AG10803 (cell line): Measurements from ENCODE around the gene VMAC.
A peak's percentile ranks its signal among the peaks of the same experiment; 100 is the strongest.

Experiments used
- DNase-seq: peaks from one replicate; pipeline ENCODE4 v3.0.0; 2010; ENCODE audit warnings: low read depth
- H3K4me3 ChIP-seq: 2 replicates; pipeline ENCODE4 v1.5.1; 2011; ENCODE audit warnings: mild to moderate bottlenecking, low read length, control low read depth
- TF ChIP-seq, protein P1 (sequence below): conservative IDR thresholded peaks from 2 replicates; pipeline ENCODE4 v1.5.1; 2011; ENCODE audit warnings: mild to moderate bottlenecking, low read length, control low read depth, inconsistent platforms

The VMAC gene

DNA sequence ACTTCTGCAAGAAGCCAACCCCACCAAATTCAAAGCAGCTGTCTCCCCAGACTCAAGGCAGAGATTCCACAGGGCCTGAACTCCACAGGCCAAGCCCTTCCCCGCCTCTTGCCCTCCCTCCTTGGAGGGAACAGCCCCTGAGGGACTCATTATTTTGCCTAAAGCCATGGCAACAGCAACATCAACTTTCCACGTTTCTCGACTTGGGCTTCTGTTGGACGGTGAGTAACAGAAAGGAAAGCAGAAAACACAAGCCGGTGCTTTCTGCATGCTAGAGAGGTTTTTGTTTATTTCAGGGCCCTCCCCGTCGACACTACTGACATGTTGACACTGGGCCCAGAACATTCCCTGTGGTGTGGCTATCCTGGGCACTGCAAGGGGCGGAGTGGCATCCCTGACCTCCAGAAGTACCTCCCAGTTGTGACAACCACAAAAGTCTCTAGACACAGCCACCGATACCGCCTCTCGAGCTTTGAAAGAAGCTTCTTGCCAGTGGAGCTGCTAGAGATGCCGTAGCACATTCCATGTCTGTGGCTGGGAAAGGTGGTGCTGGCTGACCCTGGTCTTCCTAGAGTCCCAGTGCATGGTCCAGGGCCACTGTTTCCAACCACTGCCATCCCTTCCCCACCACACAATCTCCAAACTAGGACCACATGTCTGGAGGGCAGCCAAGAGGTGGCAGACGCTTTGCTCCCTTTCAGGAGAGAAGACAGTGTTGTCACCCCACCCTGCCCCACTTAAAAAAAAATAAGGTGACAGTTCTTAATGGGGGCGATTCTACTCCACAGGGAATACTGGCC is 22.2 kb downstream of the VMAC start:
- DNase-seq: peak; percentile 97
- TF ChIP-seq, protein P1, sequence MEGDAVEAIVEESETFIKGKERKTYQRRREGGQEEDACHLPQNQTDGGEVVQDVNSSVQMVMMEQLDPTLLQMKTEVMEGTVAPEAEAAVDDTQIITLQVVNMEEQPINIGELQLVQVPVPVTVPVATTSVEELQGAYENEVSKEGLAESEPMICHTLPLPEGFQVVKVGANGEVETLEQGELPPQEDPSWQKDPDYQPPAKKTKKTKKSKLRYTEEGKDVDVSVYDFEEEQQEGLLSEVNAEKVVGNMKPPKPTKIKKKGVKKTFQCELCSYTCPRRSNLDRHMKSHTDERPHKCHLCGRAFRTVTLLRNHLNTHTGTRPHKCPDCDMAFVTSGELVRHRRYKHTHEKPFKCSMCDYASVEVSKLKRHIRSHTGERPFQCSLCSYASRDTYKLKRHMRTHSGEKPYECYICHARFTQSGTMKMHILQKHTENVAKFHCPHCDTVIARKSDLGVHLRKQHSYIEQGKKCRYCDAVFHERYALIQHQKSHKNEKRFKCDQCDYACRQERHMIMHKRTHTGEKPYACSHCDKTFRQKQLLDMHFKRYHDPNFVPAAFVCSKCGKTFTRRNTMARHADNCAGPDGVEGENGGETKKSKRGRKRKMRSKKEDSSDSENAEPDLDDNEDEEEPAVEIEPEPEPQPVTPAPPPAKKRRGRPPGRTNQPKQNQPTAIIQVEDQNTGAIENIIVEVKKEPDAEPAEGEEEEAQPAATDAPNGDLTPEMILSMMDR: no peak
- peak overlapping the region; percentile 26; the same call in 1 of the 2 replicates for H3K4me3 ChIP-seq

DNA sequence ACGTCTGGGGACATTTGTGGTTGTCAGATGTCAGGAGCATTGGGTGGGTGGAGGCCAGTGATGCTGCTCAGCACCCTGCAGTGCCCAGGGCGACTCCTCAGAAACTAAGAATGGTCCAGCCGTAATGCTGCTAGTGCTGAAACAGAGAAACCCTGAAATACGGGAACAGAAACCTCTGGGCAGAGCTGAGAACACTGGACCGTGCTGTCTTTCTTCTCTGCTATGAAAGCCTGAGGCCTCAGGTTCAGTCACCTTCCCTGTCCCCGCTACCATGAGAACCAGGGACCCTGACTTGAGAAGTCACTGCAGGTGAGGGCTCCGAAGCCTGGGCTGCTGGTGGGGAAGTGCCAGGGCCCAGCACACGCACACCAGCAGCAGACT is 22.8 kb downstream of the VMAC start:
- TF ChIP-seq, protein P1: no peak
- DNase-seq: no peak
- no peak overlapping the region for H3K4me3 ChIP-seq

DNA sequence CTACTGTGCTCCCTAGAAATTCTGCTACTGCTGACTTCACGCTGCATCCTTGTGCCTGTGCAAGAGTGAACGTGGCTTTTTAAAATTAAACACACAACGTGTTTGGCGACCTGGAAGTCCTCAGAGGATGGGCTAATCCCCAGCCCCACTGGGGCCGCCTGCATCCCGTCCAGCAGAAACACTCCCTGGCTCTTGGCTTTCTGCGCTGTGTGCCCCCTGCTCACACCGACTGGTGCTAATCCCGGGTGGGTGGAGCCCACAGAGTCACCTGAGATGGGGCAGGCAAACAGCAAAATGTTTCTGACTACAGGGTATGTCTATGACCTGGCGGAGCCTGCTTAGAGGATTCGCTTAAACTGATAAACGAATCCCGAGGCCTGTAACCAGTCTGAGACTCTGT is 24.5 kb downstream of the VMAC start:
- TF ChIP-seq, protein P1: no peak
- DNase-seq: no peak

DNA sequence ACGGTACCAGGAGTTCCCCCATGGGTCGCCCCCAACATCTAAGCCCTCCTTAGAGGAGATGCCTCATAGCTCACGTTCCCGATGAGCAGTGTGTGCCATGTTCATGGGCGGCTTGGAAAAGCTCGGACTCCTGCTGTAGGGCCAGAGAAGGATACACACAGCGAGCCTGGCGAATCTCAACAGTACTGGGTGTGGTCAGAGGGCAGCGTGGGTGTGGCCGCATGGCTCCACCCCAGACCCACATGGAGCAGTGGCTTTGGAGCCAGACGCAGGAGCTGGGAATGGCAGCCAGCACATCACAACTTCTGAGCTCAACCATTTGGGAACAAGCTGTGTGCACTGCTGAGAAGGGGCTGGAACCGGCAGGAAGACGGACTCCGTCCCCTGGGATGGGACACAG is 25.0 kb downstream of the VMAC start:
- TF ChIP-seq, protein P1: no peak
- no peak overlapping the region for H3K4me3 ChIP-seq
- DNase-seq: no peak

More for the DNA sequence above, 24.5 kb downstream of the VMAC start:
- no peak overlapping the region for H3K4me3 ChIP-seq

DNA sequence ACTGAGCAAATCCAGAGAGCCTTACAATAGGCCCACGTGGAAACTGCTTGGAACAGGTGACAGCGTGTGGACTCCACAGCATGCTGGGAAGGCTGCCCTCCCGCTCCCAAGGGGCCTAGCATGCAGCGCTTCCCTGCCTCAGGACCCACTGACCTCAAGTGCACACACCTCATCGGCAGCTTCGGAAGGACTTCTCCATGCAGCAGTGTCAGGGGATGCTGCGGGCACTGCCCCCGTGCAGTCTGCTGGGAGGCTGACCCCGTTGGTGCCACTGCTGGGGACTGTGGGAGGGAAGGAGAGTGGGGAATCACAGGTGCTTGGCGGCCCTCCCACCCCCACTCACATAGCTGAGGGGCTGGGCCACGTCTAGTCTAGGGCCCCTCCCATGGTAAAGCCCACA is 26.6 kb downstream of the VMAC start:
- no peak overlapping the region for H3K4me3 ChIP-seq
- TF ChIP-seq, protein P1: no peak
- no peak for DNase-seq

DNA sequence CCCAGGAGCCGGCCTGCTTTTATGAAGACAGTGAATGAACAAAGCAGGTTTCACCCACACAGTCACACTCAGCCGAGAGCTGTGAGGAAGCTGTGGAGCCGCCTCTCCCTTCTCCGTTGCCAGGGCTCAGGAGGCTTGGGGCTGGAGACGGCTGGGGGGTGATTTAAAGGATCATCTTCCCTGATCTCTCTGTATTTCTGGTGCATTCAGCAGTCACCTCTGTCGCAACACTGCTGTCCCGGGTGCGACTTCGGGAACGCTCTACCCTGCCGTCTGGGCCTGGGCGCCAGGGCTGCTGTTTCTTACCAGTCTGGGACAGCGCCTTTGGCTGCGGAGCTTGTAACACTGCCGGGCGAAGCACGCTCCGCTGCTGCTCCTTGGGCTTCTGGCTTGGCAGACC is 27.5 kb downstream of the VMAC start:
- TF ChIP-seq, protein P1: no peak
- DNase-seq: no peak
- no peak overlapping the region for H3K4me3 ChIP-seq

DNA sequence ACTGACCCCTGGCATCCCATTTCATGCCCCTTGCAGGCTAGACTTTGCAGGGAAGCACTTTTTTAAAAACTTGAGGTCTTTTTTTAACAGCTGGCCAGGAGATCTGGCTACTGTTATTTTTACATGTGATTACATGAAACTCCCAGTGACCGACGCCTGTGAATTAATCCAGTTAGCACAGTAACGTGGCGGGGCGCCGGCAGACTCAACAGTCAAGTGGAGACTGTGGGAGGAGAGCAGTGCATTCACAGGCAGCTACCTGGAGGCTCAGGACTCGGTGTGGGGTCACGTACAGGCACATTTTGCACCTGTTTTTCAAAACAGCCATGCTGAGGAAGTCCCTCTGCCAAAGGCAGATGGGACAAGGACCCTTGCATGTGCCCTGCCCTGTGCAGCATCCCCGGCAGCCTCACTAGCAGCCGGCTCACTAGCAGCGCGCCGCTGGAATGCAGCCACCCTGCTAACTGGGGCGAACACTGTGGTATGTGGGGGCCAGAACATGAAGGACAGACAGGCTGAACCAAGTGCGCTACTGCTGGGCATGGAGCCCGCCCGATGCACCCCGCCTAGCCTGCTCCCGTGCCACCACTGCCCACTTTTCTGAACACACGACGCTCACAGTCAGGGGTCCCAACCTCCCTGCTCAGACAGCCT is 28.1 kb downstream of the VMAC start:
- no peak for DNase-seq
- TF ChIP-seq, protein P1: no peak
- H3K4me3 ChIP-seq: no peak overlapping the region
